Measurements from ENCODE around the gene THADA.

The THADA gene

GRCh38 chr2:43475137-43475846, 120.5 kb downstream of the THADA start:
- H3K4me1 ChIP-seq (ENCODE audit: insufficient read depth, insufficient read length) = no peaks in the 10 kb centered on the region

GRCh38 chr2:43474273-43474672, 121.6 kb downstream of the THADA start:
- Histone ChIP-seq H3K9me3 (ENCODE audit: insufficient read depth, low read length) (no peaks in the 10 kb centered on the region), H3K36me3 (ENCODE audit: insufficient read depth, insufficient read length, low read length) (peaks cover 2% of the 10 kb centered on the region), H3K27me3 (ENCODE audit: insufficient read depth, insufficient read length) (no peaks in the 10 kb centered on the region), H3K4me3 (ENCODE audit: insufficient read length, low read depth) (no peak overlapping the region), H3K4me1 (ENCODE audit: insufficient read depth, insufficient read length) (no peaks in the 10 kb centered on the region), H3K9ac (ENCODE audit: insufficient read length, low read depth) (no peak overlapping the region)
- no peak for TF ChIP-seq SUZ12 (IDR thresholded peaks at IDR 0.05; ENCODE audit: extremely low read depth, insufficient read depth, insufficient read length)
- DNase-seq (ENCODE audit: low read depth, low spot score) = no peak

More at GRCh38 chr2:43475137-43475846, 120.5 kb downstream of the THADA start:
- no peaks in the 10 kb centered on the region for H3K9me3 ChIP-seq (ENCODE audit: insufficient read depth, low read length)
- DNase-seq (ENCODE audit: low read depth, low spot score) = no peak
- no peak overlapping the region for H3K4me3 ChIP-seq (ENCODE audit: insufficient read length, low read depth)
- TF ChIP-seq YY1 (IDR thresholded peaks at IDR 0.05; ENCODE audit: insufficient read depth, insufficient read length) (no peak), ZNF274 (IDR thresholded peaks at IDR 0.05; ENCODE audit: low read depth, low read length) (no peak), SUZ12 (IDR thresholded peaks at IDR 0.05; ENCODE audit: extremely low read depth, insufficient read depth, insufficient read length) (no peak)
- H3K27me3 ChIP-seq (ENCODE audit: insufficient read depth, insufficient read length) = no peaks in the 10 kb centered on the region
- H3K36me3 ChIP-seq (ENCODE audit: insufficient read depth, insufficient read length, low read length) = peaks cover 2% of the 10 kb centered on the region
- H3K9ac ChIP-seq (ENCODE audit: insufficient read length, low read depth) = no peak overlapping the region

- Histone ChIP-seq H3K4me1 (ENCODE audit: insufficient read depth, insufficient read length) (no peaks in the 10 kb centered on the region), H3K9me3 (ENCODE audit: insufficient read depth, low read length) (no peaks in the 10 kb centered on the region), H3K27me3 (ENCODE audit: insufficient read depth, insufficient read length) (no peaks in the 10 kb centered on the region), H3K4me3 (ENCODE audit: insufficient read length, low read depth) (no peak overlapping the region), H3K9ac (ENCODE audit: insufficient read length, low read depth) (no peak overlapping the region), H3K36me3 (ENCODE audit: insufficient read depth, insufficient read length, low read length) (peaks cover 2% of the 10 kb centered on the region)
- no peak for TF ChIP-seq SUZ12 (IDR thresholded peaks at IDR 0.05; ENCODE audit: extremely low read depth, insufficient read depth, insufficient read length)
- no peak for TF ChIP-seq ZNF274 (IDR thresholded peaks at IDR 0.05; ENCODE audit: low read depth, low read length)
- no peak for TF ChIP-seq YY1 (IDR thresholded peaks at IDR 0.05; ENCODE audit: insufficient read depth, insufficient read length)
- no peak for DNase-seq (ENCODE audit: low read depth, low spot score)
These were observed 122.1 kb downstream of the THADA start for GRCh38 chr2:43473767-43474166.

- TF ChIP-seq SUZ12 (IDR thresholded peaks at IDR 0.05; ENCODE audit: extremely low read depth, insufficient read depth, insufficient read length) (no peak), YY1 (IDR thresholded peaks at IDR 0.05; ENCODE audit: insufficient read depth, insufficient read length) (no peak), ZNF274 (IDR thresholded peaks at IDR 0.05; ENCODE audit: low read depth, low read length) (no peak)
- no peaks in the 10 kb centered on the region for H3K4me1 ChIP-seq (ENCODE audit: insufficient read depth, insufficient read length)
These were observed 123.2 kb downstream of the THADA start for GRCh38 chr2:43472527-43473194.

GRCh38 chr2:43469713-43470112, 126.1 kb downstream of the THADA start:
- H3K36me3 ChIP-seq (ENCODE audit: insufficient read depth, insufficient read length, low read length) = peaks cover 2% of the 10 kb centered on the region
- H3K9me3 ChIP-seq (ENCODE audit: insufficient read depth, low read length) = no peaks in the 10 kb centered on the region
- H3K4me3 ChIP-seq (ENCODE audit: insufficient read length, low read depth) = no peak overlapping the region
- no peaks in the 10 kb centered on the region for H3K27me3 ChIP-seq (ENCODE audit: insufficient read depth, insufficient read length)
- no peak overlapping the region for H3K9ac ChIP-seq (ENCODE audit: insufficient read length, low read depth)
- no peak for TF ChIP-seq ZNF274 (IDR thresholded peaks at IDR 0.05; ENCODE audit: low read depth, low read length)
- no peak for TF ChIP-seq YY1 (IDR thresholded peaks at IDR 0.05; ENCODE audit: insufficient read depth, insufficient read length)
- TF ChIP-seq SUZ12 (IDR thresholded peaks at IDR 0.05; ENCODE audit: extremely low read depth, insufficient read depth, insufficient read length) = no peak
- DNase-seq (ENCODE audit: low read depth, low spot score) = no peak
- H3K4me1 ChIP-seq (ENCODE audit: insufficient read depth, insufficient read length) = no peaks in the 10 kb centered on the region

More at GRCh38 chr2:43472527-43473194, 123.2 kb downstream of the THADA start:
- Histone ChIP-seq H3K9ac (ENCODE audit: insufficient read length, low read depth) (no peak overlapping the region), H3K36me3 (ENCODE audit: insufficient read depth, insufficient read length, low read length) (peaks cover 2% of the 10 kb centered on the region), H3K4me3 (ENCODE audit: insufficient read length, low read depth) (no peak overlapping the region), H3K27me3 (ENCODE audit: insufficient read depth, insufficient read length) (no peaks in the 10 kb centered on the region), H3K9me3 (ENCODE audit: insufficient read depth, low read length) (no peaks in the 10 kb centered on the region)
- DNase-seq (ENCODE audit: low read depth, low spot score) = no peak

GRCh38 chr2:43469094-43469493, 126.7 kb downstream of the THADA start:
- TF ChIP-seq YY1 (IDR thresholded peaks at IDR 0.05; ENCODE audit: insufficient read depth, insufficient read length) (no peak), ZNF274 (IDR thresholded peaks at IDR 0.05; ENCODE audit: low read depth, low read length) (no peak), SUZ12 (IDR thresholded peaks at IDR 0.05; ENCODE audit: extremely low read depth, insufficient read depth, insufficient read length) (no peak)
- Histone ChIP-seq H3K9ac (ENCODE audit: insufficient read length, low read depth) (no peak overlapping the region), H3K4me3 (ENCODE audit: insufficient read length, low read depth) (no peak overlapping the region), H3K4me1 (ENCODE audit: insufficient read depth, insufficient read length) (no peaks in the 10 kb centered on the region), H3K27me3 (ENCODE audit: insufficient read depth, insufficient read length) (no peaks in the 10 kb centered on the region), H3K36me3 (ENCODE audit: insufficient read depth, insufficient read length, low read length) (peaks cover 2% of the 10 kb centered on the region), H3K9me3 (ENCODE audit: insufficient read depth, low read length) (no peaks in the 10 kb centered on the region)
- no peak for DNase-seq (ENCODE audit: low read depth, low spot score)

GRCh38 chr2:43467891-43468290, 127.9 kb downstream of the THADA start:
- H3K4me1 ChIP-seq (ENCODE audit: insufficient read depth, insufficient read length) = no peaks in the 10 kb centered on the region

More at GRCh38 chr2:43467891-43468290, 127.9 kb downstream of the THADA start:
- H3K36me3 ChIP-seq (ENCODE audit: insufficient read depth, insufficient read length, low read length) = no peaks in the 10 kb centered on the region
- H3K9me3 ChIP-seq (ENCODE audit: insufficient read depth, low read length) = no peaks in the 10 kb centered on the region
- TF ChIP-seq YY1 (IDR thresholded peaks at IDR 0.05; ENCODE audit: insufficient read depth, insufficient read length) (no peak), SUZ12 (IDR thresholded peaks at IDR 0.05; ENCODE audit: extremely low read depth, insufficient read depth, insufficient read length) (no peak), ZNF274 (IDR thresholded peaks at IDR 0.05; ENCODE audit: low read depth, low read length) (no peak)
- H3K9ac ChIP-seq (ENCODE audit: insufficient read length, low read depth) = no peak overlapping the region
- no peaks in the 10 kb centered on the region for H3K27me3 ChIP-seq (ENCODE audit: insufficient read depth, insufficient read length)
- no peak for DNase-seq (ENCODE audit: low read depth, low spot score)
- H3K4me3 ChIP-seq (ENCODE audit: insufficient read length, low read depth) = no peak overlapping the region

Measured in NT2/D1 (cell line).